ENCODE data around the gene ADORA2B.
A peak's percentile ranks its signal among the peaks of the same experiment; 100 is the strongest.
"Not testable (repeated sequence)": the region's sequence is repeated elsewhere in the genome, so short reads cannot be mapped to it uniquely, and the experiment has no call there.

Gene ADORA2B

GRCh38 chr17:15967706-15968399, 22.9 kb downstream of the ADORA2B start:
- H3K4me1 Mint-ChIP-seq (ENCODE audit: low read depth in 2 of 2), result peaks cover 0 to 4% of the 10 kb centered on the region in 2 donors

GRCh38 chr17:15969463-15969862, 24.5 kb downstream of the ADORA2B start:
- ATAC-seq (replicated peaks) (no peak), DNase-seq (no peak)
- Mint-ChIP-seq H3K27me3 (peaks cover 35 to 40% of the 10 kb centered on the region in 2 donors), H3K4me1 (ENCODE audit: low read depth in 2 of 2) (peaks cover 0 to 4% of the 10 kb centered on the region in 2 donors), H3K36me3 (ENCODE audit: insufficient read depth) (no peaks in the 10 kb centered on the region), H3K9me3 (no peaks in the 10 kb centered on the region), H3K27ac (no peak overlapping the region), H3K4me3 (no peak overlapping the region)

More at GRCh38 chr17:15967706-15968399, 22.9 kb downstream of the ADORA2B start:
- H3K27me3 Mint-ChIP-seq, result peaks cover 35 to 40% of the 10 kb centered on the region in 2 donors
- ATAC-seq (replicated peaks) (no peak), DNase-seq (no peak)
- no peak overlapping the region for H3K4me3 Mint-ChIP-seq
- H3K36me3 Mint-ChIP-seq (ENCODE audit: insufficient read depth), result no peaks in the 10 kb centered on the region
- H3K9me3 Mint-ChIP-seq, result no peaks in the 10 kb centered on the region
- H3K27ac Mint-ChIP-seq, result no peak overlapping the region

GRCh38 chr17:15970500-15970899, 25.6 kb downstream of the ADORA2B start:
- no peaks in the 10 kb centered on the region for H3K9me3 Mint-ChIP-seq

GRCh38 chr17:15971098-15971678, 26.3 kb downstream of the ADORA2B start:
- ATAC-seq (replicated peaks) (no peak), DNase-seq (no peak)
- Mint-ChIP-seq H3K4me3 (no peak overlapping the region), H3K27ac (no peak overlapping the region), H3K27me3 (peaks cover 23 to 40% of the 10 kb centered on the region in 2 donors), H3K4me1 (ENCODE audit: low read depth in 2 of 2) (peaks cover 0 to 4% of the 10 kb centered on the region in 2 donors), H3K9me3 (no peaks in the 10 kb centered on the region), H3K36me3 (ENCODE audit: insufficient read depth) (no peaks in the 10 kb centered on the region)

More at GRCh38 chr17:15970500-15970899, 25.6 kb downstream of the ADORA2B start:
- DNase-seq, result no peak
- H3K27me3 Mint-ChIP-seq, result peaks cover 29 to 40% of the 10 kb centered on the region in 2 donors
- no peak overlapping the region for H3K27ac Mint-ChIP-seq
- H3K4me1 Mint-ChIP-seq (ENCODE audit: low read depth in 2 of 2), result peaks cover 0 to 4% of the 10 kb centered on the region in 2 donors
- no peak for ATAC-seq (replicated peaks)
- no peaks in the 10 kb centered on the region for H3K36me3 Mint-ChIP-seq (ENCODE audit: insufficient read depth)
- no peak overlapping the region for H3K4me3 Mint-ChIP-seq

GRCh38 chr17:15971882-15972281, 27.0 kb downstream of the ADORA2B start:
- H3K27me3 Mint-ChIP-seq, result peaks cover 18 to 33% of the 10 kb centered on the region in 2 donors
- ATAC-seq (replicated peaks), result no peak
- no peaks in the 10 kb centered on the region for H3K4me1 Mint-ChIP-seq (ENCODE audit: low read depth in 2 of 2)
- DNase-seq, result no peak
- H3K9me3 Mint-ChIP-seq, result no peaks in the 10 kb centered on the region
- H3K27ac Mint-ChIP-seq, result no peak overlapping the region
- H3K4me3 Mint-ChIP-seq, result no peak overlapping the region
- H3K36me3 Mint-ChIP-seq (ENCODE audit: insufficient read depth), result peaks cover under 1% of the 10 kb centered on the region

DNA sequence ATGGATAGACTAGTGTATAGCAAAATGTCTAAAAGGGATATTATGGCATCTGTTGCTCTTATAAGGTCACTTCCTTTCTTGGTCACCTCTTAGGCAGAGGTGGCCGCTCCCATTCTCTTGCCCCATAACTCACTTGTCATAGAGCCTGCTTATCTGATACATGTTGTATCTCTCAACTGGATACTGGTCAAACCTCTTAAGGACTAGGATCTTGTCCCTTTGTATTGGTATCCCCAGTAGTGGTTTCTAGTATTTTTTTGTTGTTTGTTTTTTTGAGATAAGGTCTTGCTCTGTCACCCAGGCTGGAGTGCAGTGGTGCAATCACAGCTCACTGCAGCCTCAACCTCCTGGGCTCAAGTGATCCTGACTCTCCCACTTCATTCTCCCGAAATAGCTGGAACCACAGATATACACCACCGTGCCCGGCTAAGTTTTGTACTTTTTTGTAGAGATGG, 27.6 kb downstream of the ADORA2B start:
- DNase-seq, result no peak
- no peaks in the 10 kb centered on the region for H3K9me3 Mint-ChIP-seq
- no peak overlapping the region for H3K4me3 Mint-ChIP-seq
- peaks cover 5% of the 10 kb centered on the region for H3K36me3 Mint-ChIP-seq (ENCODE audit: insufficient read depth)
- H3K4me1 Mint-ChIP-seq (ENCODE audit: low read depth in 2 of 2), result no peaks in the 10 kb centered on the region
- peak overlapping the region in 1 of 2 donors; percentile 59 for H3K27ac Mint-ChIP-seq
- no peak for ATAC-seq (replicated peaks)
- H3K27me3 Mint-ChIP-seq, result peaks cover 17 to 28% of the 10 kb centered on the region in 2 donors

GRCh38 chr17:15973016-15973415, 28.1 kb downstream of the ADORA2B start:
- DNase-seq (no peak), ATAC-seq (replicated peaks) (no peak)
- Mint-ChIP-seq H3K27ac (peak overlapping the region in 1 of 2 donors; percentile 59), H3K9me3 (no peaks in the 10 kb centered on the region), H3K4me3 (no peak overlapping the region), H3K4me1 (ENCODE audit: low read depth in 2 of 2) (no peaks in the 10 kb centered on the region), H3K36me3 (ENCODE audit: insufficient read depth) (peaks cover 10% of the 10 kb centered on the region), H3K27me3 (peaks cover 12 to 23% of the 10 kb centered on the region in 2 donors)

- ATAC-seq (replicated peaks) (no peak), DNase-seq (no peak)
- peak overlapping the region in 1 of 2 donors; percentile 59 for H3K27ac Mint-ChIP-seq
- peaks cover 12% of the 10 kb centered on the region for H3K36me3 Mint-ChIP-seq (ENCODE audit: insufficient read depth)
- H3K4me1 Mint-ChIP-seq (ENCODE audit: low read depth in 2 of 2), result no peaks in the 10 kb centered on the region
- peaks cover 7 to 15% of the 10 kb centered on the region in 2 donors for H3K27me3 Mint-ChIP-seq
- H3K9me3 Mint-ChIP-seq, result no peaks in the 10 kb centered on the region
- H3K4me3 Mint-ChIP-seq, result no peak overlapping the region
Measured at GRCh38 chr17:15973834-15974233, 28.9 kb downstream of the ADORA2B start.

- no peak for ATAC-seq (replicated peaks)
- Mint-ChIP-seq H3K4me3 (no peak overlapping the region), H3K4me1 (ENCODE audit: low read depth in 2 of 2) (no peaks in the 10 kb centered on the region), H3K27me3 (no peaks in the 10 kb centered on the region), H3K9me3 (no peaks in the 10 kb centered on the region), H3K27ac (no peak overlapping the region), H3K36me3 (ENCODE audit: insufficient read depth) (peaks cover 21% of the 10 kb centered on the region)
- no peak for DNase-seq
Measured at GRCh38 chr17:15977894-15978293, 33.0 kb downstream of the ADORA2B start.

DNA sequence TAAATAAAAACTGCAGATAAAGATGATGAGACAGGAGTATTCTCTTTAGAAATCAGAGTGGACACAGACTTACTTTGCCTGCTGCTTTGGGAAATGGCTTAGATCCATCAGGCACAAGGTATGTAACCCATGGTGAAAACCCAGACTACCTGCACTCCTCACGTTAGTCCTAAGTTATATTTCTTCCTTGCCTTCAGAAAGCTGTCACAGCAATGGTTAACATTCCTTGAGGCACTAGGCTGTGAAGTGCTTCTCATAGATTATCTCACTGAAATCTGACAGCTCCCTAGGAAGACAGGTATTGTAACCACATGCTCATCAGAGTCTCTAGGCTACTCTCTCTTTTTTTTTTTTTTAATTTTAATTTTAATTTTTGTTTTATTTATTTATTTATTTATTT, 33.7 kb downstream of the ADORA2B start:
- H3K4me3 Mint-ChIP-seq, result no peak overlapping the region
- DNase-seq, result no peak
- H3K27ac Mint-ChIP-seq, result no peak overlapping the region
- ATAC-seq (replicated peaks), result no peak
- no peaks in the 10 kb centered on the region for H3K27me3 Mint-ChIP-seq
- H3K4me1 Mint-ChIP-seq (ENCODE audit: low read depth in 2 of 2), result no peaks in the 10 kb centered on the region
- no peaks in the 10 kb centered on the region for H3K9me3 Mint-ChIP-seq
- peaks cover 21% of the 10 kb centered on the region for H3K36me3 Mint-ChIP-seq (ENCODE audit: insufficient read depth)

GRCh38 chr17:15979013-15979412, 34.1 kb downstream of the ADORA2B start:
- not testable (repeated sequence) for H3K27me3 Mint-ChIP-seq; ATAC-seq (replicated peaks); DNase-seq; H3K4me1 Mint-ChIP-seq (ENCODE audit: low read depth in 2 of 2); H3K27ac Mint-ChIP-seq; H3K9me3 Mint-ChIP-seq; H3K4me3 Mint-ChIP-seq
- peaks cover 21% of the 10 kb centered on the region for H3K36me3 Mint-ChIP-seq (ENCODE audit: insufficient read depth)

GRCh38 chr17:15981208-15981607, 36.3 kb downstream of the ADORA2B start:
- ATAC-seq (replicated peaks) (no peak), DNase-seq (no peak)
- H3K36me3 Mint-ChIP-seq (ENCODE audit: insufficient read depth), result peaks cover 24% of the 10 kb centered on the region
- H3K27me3 Mint-ChIP-seq, result no peaks in the 10 kb centered on the region
- H3K27ac Mint-ChIP-seq, result peak overlapping the region in 1 of 2 donors; percentile 3
- no peaks in the 10 kb centered on the region for H3K9me3 Mint-ChIP-seq
- H3K4me3 Mint-ChIP-seq, result no peak overlapping the region
- H3K4me1 Mint-ChIP-seq (ENCODE audit: low read depth in 2 of 2), result no peaks in the 10 kb centered on the region

DNA sequence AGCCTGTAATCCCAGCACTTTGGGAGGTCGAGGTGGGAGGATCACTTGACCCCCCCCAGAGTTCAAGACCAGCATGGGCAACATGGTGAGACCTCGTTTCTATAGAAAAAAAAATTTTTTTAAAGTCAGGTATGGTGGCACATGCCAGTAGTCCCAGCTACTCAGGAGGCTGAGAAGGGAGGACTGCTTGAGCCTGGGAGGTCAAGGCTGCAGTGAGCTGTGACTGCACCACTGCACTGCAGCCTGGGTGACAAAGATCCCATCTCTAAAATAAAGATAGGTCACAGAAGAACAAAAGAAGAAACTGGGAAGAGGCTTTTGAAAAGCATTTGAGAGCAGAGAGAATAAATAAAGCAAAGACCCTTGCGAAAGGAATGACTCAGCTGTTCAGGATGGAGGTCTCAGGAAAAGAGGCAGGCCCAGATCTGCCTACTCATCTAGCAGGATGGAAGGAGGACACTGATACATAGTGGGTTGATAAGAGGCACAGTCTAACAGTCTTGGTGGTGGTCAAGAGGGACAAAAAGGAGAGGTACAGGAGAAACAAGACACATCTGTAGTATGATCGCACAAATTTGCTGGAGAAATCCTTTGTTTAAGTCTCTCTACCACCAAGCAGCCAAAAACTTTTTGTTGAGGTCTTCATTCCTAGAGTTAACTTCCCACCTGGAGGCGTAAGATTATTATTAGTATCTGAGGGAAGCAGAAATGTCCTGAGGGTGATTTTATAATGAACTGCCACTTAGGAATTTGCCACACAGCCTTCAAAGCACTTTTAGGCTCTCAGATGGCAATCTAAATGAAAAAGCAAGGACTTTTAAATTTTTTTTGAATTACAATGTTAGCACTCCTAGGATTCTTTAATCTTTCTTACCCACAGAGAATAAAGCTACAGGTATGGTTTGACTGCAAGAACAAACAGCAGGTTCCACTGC, 37.0 kb downstream of the ADORA2B start:
- Mint-ChIP-seq H3K4me3 (no peak overlapping the region), H3K27me3 (no peaks in the 10 kb centered on the region), H3K36me3 (ENCODE audit: insufficient read depth) (peaks cover 30% of the 10 kb centered on the region), H3K27ac (peak overlapping the region in 1 of 2 donors; percentile 3), H3K9me3 (no peaks in the 10 kb centered on the region), H3K4me1 (ENCODE audit: low read depth in 2 of 2) (no peaks in the 10 kb centered on the region)
- no peak for ATAC-seq (replicated peaks)
- DNase-seq, result no peak

All from effector memory CD8-positive, alpha-beta T cell (primary cell).